Fibroblast of lung (primary cell): Measurements from ENCODE around the gene ALDH1A2.

Experiments
- EZH2 ChIP-seq: IDR thresholded peaks from 2 replicates; pipeline ENCODE4 v1.5.1; 2012; ENCODE audit warnings: low read length, control low read depth, mild to moderate bottlenecking; ENCODE audit errors: missing control alignments
- TF ChIP-seq, protein P1 (sequence below), 2 donors: IDR thresholded peaks in 1 of 2; conservative IDR thresholded peaks in 1 of 2; 1 replicate in 1 of 2; 2 replicates in 1 of 2; pipeline ENCODE4 v1.5.1; 2011 to 2012; ENCODE audit warnings: low read length in 2 of 2, control low read depth in 1 of 2, inconsistent platforms in 1 of 2, low read depth in 1 of 2, mild to moderate bottlenecking in 1 of 2

DNA sequence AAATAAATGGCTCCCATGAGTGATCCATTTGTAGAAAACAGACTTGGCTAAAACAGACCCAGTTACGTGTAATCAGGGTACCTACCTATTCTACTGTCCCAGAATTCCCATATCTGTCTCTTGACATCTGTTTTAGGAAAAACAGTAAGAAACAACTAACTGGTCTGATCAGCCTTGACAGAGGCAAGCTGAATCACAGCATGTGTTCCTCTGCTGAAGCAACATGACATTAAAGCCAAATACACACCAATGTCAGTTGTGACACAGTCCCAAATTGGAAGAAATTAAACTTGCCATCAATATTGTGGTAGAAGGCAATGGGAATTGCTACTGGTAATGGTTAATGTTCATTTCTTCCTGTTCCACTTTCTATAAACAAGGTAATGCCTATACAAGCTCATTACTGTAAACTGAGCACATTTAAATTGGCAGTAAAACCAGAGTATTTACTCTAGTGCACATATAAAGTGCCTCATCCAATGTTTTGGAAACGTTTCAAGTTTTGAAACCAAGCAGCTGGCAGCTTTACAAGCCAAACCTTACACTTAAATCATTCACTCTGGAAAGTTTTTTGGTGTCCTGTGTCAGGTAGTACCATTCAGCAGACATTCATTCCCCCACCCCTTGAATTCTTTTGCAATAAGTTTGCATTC lies 27.0 kb downstream of the ALDH1A2 start:
- TF ChIP-seq, protein P1, sequence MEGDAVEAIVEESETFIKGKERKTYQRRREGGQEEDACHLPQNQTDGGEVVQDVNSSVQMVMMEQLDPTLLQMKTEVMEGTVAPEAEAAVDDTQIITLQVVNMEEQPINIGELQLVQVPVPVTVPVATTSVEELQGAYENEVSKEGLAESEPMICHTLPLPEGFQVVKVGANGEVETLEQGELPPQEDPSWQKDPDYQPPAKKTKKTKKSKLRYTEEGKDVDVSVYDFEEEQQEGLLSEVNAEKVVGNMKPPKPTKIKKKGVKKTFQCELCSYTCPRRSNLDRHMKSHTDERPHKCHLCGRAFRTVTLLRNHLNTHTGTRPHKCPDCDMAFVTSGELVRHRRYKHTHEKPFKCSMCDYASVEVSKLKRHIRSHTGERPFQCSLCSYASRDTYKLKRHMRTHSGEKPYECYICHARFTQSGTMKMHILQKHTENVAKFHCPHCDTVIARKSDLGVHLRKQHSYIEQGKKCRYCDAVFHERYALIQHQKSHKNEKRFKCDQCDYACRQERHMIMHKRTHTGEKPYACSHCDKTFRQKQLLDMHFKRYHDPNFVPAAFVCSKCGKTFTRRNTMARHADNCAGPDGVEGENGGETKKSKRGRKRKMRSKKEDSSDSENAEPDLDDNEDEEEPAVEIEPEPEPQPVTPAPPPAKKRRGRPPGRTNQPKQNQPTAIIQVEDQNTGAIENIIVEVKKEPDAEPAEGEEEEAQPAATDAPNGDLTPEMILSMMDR (conservative IDR thresholded peaks at IDR 0.05 in 1 of 2, IDR thresholded peaks at IDR 0.05 in 1 of 2; ENCODE audit: low read depth in 1 of 2, low read length in 2 of 2) = no peak
- TF ChIP-seq EZH2 = no peak
